HG02884 (cell line): Measurements from ENCODE around the gene ATP2C2.

Experiments used
- ATAC-seq: cut with Tn5 transposase; IDR thresholded peaks from one replicate; pipeline ENCODE4 v1.9.1; 2021; ENCODE audit warnings: mild to moderate bottlenecking, moderate library complexity; ENCODE audit not compliant: unreplicated experiment

Gene ATP2C2

GRCh38 chr16:84466692-84467091, 98.4 kb downstream of the ATP2C2 start:
- no peak for ATAC-seq

DNA sequence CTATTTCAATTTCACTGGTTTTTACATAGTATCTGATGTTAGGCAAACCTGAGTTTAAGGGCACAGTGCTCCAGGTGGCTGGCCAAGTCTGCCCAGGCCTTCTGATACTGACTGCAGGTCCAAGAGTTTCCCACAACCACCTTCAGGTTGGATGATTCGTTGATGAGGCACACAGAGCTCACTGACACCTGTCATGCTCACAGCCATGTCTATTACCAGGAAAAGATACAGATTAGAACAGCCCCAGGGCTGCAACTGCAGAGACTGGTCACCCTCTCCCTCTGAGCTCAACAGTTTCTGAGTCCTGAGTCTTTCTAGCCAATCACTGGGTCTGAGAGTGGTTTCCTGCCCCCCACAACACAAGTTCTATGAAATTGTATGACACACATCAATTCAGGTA, 98.9 kb downstream of the ATP2C2 start:
- no peak for ATAC-seq

GRCh38 chr16:84467709-84468108, 99.4 kb downstream of the ATP2C2 start:
- ATAC-seq: no peak

GRCh38 chr16:84471316-84471715, 103.0 kb downstream of the ATP2C2 start:
- no peak for ATAC-seq

DNA sequence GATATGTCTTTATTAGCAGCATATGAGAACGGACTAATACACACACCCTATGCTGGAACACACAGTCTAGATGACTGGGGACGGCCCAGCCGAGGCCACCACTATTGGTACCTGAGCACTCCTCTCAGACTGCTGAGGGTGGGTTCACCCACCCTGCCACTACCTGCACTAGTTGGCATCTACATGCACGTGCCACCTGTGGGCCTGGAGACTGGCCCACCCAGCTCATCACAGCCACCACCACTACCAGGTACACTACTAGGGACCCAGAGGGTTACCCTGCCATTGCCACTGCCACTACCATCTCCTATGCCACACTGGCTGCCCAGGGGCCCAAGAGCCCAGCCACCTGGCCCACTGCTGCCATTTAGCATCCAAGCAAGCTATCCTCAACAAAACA, 103.6 kb downstream of the ATP2C2 start:
- no peak for ATAC-seq

DNA sequence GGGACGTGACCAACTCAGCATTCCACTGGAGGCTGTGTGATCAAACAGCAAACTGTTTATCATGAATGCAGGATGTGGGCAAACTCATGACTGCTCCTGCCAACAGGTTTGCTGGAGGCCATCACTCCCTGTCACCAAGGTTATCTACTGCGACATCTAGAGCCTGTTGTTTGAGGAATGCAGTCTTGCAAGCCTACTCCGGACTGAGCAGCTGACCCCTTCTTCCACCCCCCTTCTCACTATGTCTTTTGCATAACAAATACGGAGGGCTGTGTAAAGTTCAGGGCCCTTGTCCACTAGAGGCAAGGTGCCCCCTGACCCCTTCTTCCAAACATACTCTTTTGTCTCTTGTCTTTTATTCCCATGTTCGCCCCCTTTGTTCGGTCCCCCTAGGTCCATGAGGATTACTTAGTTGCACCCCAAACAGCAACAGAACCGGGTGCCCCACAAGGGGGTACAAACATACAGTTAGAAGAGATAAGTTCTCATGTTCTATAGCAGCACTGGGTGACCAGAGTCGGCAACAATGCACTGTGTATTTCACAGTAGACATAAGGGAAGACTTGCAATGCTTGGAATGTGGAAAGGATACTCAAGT, 107.4 kb downstream of the ATP2C2 start:
- ATAC-seq: no peak

- ATAC-seq: no peak
Measured at GRCh38 chr16:84476401-84476800, 108.1 kb downstream of the ATP2C2 start.

DNA sequence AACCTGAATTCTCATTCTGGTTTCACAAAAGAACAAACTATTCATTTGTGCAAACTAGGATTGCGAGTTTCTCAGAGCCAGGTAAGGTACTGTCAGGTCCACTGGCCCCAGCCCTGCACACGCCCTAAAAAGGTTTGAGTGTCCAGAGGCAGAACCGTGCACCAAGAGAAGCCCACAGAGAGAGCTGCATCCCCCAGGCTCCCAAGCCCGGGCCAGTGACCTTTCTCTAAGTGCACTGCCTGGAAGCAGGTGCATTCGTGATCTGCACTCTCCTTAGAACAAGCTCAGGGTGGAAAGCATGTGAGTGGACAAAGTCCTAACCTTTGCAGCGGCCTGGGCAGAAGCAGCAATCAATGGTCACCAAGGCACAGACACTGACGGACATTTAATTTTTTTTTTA, 109.3 kb downstream of the ATP2C2 start:
- no peak for ATAC-seq

GRCh38 chr16:84478172-84478947, 110.0 kb downstream of the ATP2C2 start:
- ATAC-seq: no peak

GRCh38 chr16:84479716-84480450, 111.5 kb downstream of the ATP2C2 start:
- ATAC-seq: no peak

GRCh38 chr16:84481051-84481735, 112.9 kb downstream of the ATP2C2 start:
- no peak for ATAC-seq

- ATAC-seq: no peak
Measured at GRCh38 chr16:84482001-84482891, 113.9 kb downstream of the ATP2C2 start.

DNA sequence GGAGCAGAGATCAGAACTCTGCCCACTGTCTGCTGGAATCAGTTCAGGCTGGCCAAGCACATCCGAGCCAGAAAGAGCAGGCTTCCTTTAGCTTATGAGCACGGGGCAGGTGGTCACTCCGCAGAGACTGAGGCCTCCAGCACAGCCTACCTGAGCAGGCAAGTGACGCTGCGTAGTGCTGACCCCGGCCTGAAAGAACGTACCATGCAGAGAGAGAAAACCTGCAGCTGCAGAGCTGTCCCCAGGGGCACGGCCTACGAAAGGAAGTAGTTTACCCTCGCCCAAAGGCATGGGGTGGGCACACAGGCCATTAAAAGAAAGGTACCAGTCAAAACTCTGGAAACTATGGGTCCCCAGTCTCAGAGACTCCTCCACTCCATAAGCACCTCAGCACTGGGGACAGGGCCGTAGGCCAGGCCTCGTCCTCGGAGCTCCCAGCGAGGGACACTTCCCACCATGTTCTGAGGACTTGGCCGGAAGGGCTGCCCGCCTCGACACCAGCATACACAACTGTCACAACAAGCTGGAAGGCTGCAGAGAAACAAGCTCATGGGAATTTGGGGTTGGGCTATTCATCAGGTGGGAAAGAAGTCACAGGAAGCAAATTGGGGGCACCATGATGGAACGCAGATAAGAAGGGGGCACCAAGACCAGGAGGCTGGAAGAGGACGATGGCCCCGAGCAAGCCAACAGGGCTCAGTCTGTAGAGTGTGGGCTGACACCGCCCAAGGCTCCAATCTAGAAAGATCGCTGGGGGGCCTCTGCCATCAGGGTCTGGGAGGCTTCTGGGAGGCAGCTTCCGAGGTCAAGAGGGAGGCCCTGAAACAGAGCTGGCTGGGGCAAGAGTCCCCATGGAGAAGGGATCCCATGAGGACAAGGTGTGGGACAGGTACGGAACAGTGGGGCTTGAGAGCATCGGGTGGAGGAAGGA, 114.9 kb downstream of the ATP2C2 start:
- no peak for ATAC-seq

DNA sequence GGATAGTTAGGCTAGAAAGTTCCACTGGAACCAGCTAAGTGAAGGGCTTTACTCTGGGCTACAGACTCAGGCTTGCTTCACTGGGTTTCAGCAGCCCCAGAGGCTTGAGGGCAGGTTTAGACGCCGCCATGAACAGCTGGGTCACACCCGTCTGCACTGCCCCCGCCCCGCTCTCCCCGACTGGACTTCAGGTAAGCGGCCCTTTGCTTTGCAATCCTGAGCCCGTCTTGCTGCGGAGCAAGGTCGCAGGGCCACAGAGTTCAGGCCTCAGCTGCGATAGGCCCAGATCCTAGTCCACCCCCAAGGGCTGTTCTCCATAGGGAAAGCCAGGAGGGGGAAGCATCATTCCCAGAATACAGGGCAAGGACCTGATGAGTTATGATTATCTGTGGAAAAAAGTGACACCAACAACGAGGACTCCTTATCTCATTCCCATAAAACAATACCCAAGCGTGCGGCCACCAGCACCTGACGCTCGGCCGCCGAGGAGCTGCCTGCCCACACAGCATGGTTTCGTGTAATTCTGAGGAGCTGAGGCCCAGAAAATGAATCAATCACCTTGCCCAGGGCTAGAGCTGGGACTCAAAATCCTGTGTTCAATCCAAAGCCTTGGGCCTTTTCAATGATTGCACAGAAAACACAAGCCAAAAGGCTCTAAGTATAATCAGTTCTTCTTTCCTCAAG, 115.7 kb downstream of the ATP2C2 start:
- ATAC-seq: no peak

- no peak for ATAC-seq
Measured at GRCh38 chr16:84484579-84485254, 116.4 kb downstream of the ATP2C2 start.

DNA sequence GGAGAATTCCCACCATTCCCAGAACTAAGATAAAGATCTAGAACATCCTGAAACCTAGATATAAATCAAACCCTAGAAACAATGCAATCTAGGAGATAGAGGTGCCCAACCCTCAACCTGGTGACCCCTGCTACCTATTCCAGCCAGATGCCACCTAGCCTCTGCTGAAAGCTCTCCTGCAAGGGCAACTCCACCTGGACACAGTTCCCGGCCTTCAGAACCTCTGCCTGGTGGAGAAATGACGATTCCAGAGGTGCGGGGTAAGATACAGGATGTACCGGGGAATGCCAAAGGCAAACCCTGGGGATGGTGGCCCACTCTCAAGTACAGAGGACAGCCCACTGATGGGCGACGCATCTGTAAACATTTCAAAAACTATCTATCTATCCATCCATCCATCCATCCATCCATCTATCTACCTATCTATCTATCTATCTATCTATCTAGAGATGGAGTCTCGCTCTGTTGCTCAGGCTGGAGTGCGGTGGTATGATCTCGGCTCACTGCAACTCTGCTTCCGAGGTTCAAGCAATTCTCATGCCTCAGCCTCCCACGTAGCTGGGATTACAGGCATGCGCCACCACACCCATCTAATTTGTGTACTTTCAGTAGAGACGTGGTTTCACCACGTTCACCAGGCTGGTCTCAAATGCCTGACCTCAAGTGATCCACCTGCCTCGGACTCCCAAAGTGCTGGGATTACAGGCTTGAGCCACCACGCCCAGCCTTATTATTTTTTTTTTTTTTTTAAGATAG, 117.1 kb downstream of the ATP2C2 start:
- ATAC-seq: no peak

- no peak for ATAC-seq
Measured at GRCh38 chr16:84486126-84486525, 117.8 kb downstream of the ATP2C2 start.
